H1 (cell line): ENCODE measurements around the gene LRRC39. TPM values are rescaled to one million over a fixed set of nuclear protein-coding genes. Genes with fewer than 3 reads are reported as not detected.
A peak's percentile ranks its signal among the peaks of the same experiment; 100 is the strongest.

Experiments
- JUND ChIP-seq: IDR thresholded peaks from 2 replicates; pipeline ENCODE4 v1.6.1; 2011; ENCODE audit warnings: mild to moderate bottlenecking, improper control_type of control experiment, low read length
- TEAD4 ChIP-seq: IDR thresholded peaks from 2 replicates; pipeline ENCODE4 v1.6.1; 2012; ENCODE audit warnings: low read depth, low read length, inconsistent platforms, mixed read lengths
- polyA plus RNA-seq, 7 experiments: library from polyadenylated mRNA; depleted of rRNA in 3 of 7; stranded (reverse) in 5 of 7; unstranded in 2 of 7; fragments of >200 nt in 5 of 7; fragments of 200-250 nt in 2 of 7; gene quantifications; 1 replicate in 5 of 7; 2 replicates in 1 of 7; 4 replicates in 1 of 7; pipeline versions ENCODE4 v1.2.1 to v1.2.3, GENCODE V29; 2011 to 2013; ENCODE audit warnings: missing spikeins in 2 of 7, mixed read lengths in 2 of 7
- total RNA-seq: library from RNA; stranded (reverse); fragmentation: NEBNext Ultra II Directional; extraction: Animal tissue kit (Norgen Biotek cat#: 25700); gene quantifications from 2 replicates; pipeline ENCODE4 v1.2.1, GENCODE V29; 2021

Gene LRRC39
- total and polyA plus RNA-seq, 2 of the 8 experiments (the other 6 are each of a cell fraction or from before 2014, with no cell fraction given): 0.33 to 0.39 TPM

GRCh38 chr1:100132566-100133477 lies 45.2 kb downstream of the LRRC39 start, which contains the start of the genes SASS6 and TRMT13 (continued):
- TF ChIP-seq TEAD4: peak; percentile 60
- TF ChIP-seq JUND: peak; percentile 13; the same call in 1 of the 2 replicates
